PC-3 (cell line): ENCODE measurements around the gene LYRM4. TPM values are rescaled to one million over a fixed set of nuclear protein-coding genes. Genes with fewer than 3 reads are reported as not detected.

Experiments
- ATAC-seq: fragments of 200-7000 bp; cut with Tn5 transposase; 2 replicates; pipeline ENCODE4 v1.9.1; 2020; ENCODE audit warnings: mild to moderate bottlenecking, moderate library complexity
- BruUV-seq: library from RNA; stranded (reverse); fragments of 400-500 nt; replicated peaks from 2 replicates; lab custom pipeline; 2021; lab: Mats Ljungman, UMichigan
- CTCF ChIA-PET: fragments of 300-600 bp; sonication (Branson Sonifier 250); formaldehyde crosslinking; loops from one replicate; lab custom pipeline; 2022; ENCODE audit warnings: antibody characterized with exemption; lab: Charles Lee
- POLR2A ChIA-PET: fragments of 300-600 bp; sonication (Branson Sonifier 250); formaldehyde crosslinking; loops from one replicate; lab custom pipeline; 2022; ENCODE audit warnings: antibody characterized with exemption; ENCODE audit not compliant: unreplicated experiment; lab: Charles Lee
- DNase-seq: peaks from one replicate; pipeline ENCODE4 v3.0.0-alpha.2; 2015
- H2AFZ ChIP-seq: fragments of 300-600 bp; sonication (generic); 2 replicates; pipeline ENCODE4 v1.6.0; 2016; ENCODE audit warnings: antibody characterized with exemption, low read length
- H3F3A ChIP-seq: fragments of 300-600 bp; sonication (generic); one replicate; pipeline ENCODE4 v1.6.0; 2017; ENCODE audit warnings: antibody characterized with exemption, low read length, control low read depth, mild to moderate bottlenecking; ENCODE audit not compliant: unreplicated experiment
- H3K27ac ChIP-seq: fragments of 300-600 bp; sonication (generic); 2 replicates; pipeline ENCODE4 v1.5.1; 2016; ENCODE audit warnings: mild to moderate bottlenecking, low read length
- H3K27me3 ChIP-seq: fragments of 300-600 bp; sonication (generic); 2 replicates; pipeline ENCODE4 v1.6.1; 2016; ENCODE audit warnings: low read length, mixed read lengths
- H3K36me3 ChIP-seq: fragments of 300-600 bp; sonication (generic); 2 replicates; pipeline ENCODE4 v1.6.1; 2016; ENCODE audit warnings: low read depth, mixed run types, low read length, mixed read lengths
- H3K4me1 ChIP-seq: fragments of 300-600 bp; sonication (generic); 2 replicates; pipeline ENCODE4 v1.5.1; 2016; ENCODE audit warnings: low read length; ENCODE audit not compliant: insufficient read depth
- H3K4me2 ChIP-seq: fragments of 300-600 bp; sonication (generic); 2 replicates; pipeline ENCODE4 v1.6.0; 2016; ENCODE audit warnings: low read length
- H3K4me3 ChIP-seq: fragments of 300-600 bp; sonication (generic); 2 replicates; pipeline ENCODE4 v1.5.1; 2016; ENCODE audit warnings: mild to moderate bottlenecking, low read length, mixed read lengths
- H3K79me2 ChIP-seq: fragments of 300-600 bp; sonication (generic); 2 replicates; pipeline ENCODE4 v1.6.1; 2017; ENCODE audit warnings: low read length, mixed read lengths
- H3K9ac ChIP-seq: fragments of 300-600 bp; sonication (generic); 2 replicates; pipeline ENCODE4 v1.6.0; 2016; ENCODE audit warnings: mild to moderate bottlenecking, low read length
- H3K9me2 ChIP-seq: fragments of 300-600 bp; sonication (generic); replicated peaks from 2 replicates; pipeline ENCODE4 v1.6.1; 2016; ENCODE audit warnings: mixed run types, low read length, mixed read lengths
- H3K9me3 ChIP-seq: fragments of 300-600 bp; sonication (generic); 2 replicates; pipeline ENCODE4 v1.6.1; 2016; ENCODE audit warnings: low read length, mixed read lengths
- H4K20me1 ChIP-seq: fragments of 300-600 bp; sonication (generic); 2 replicates; pipeline ENCODE4 v1.6.1; 2016; ENCODE audit warnings: low read length, mixed read lengths
- CTCF ChIP-seq: fragments of 300-600 bp; sonication (generic); conservative IDR thresholded peaks from 2 replicates; pipeline ENCODE4 v1.5.1; 2017; ENCODE audit warnings: antibody characterized with exemption, low read depth, mild to moderate bottlenecking, low read length
- EZH2phosphoT487 ChIP-seq: fragments of 300-600 bp; sonication (generic); IDR thresholded peaks from 2 replicates; pipeline ENCODE4 v1.6.1; 2018; ENCODE audit warnings: mild to moderate bottlenecking, antibody characterized with exemption, low read length, borderline replicate concordance
- intact Hi-C: fragments of 100-400 bp; cut with micrococcal nuclease; formaldehyde crosslinking; loops from 2 replicates; pipeline ENCODE4 v1.9.0; 2023
- total RNA-seq: library from RNA; depleted of rRNA; stranded (reverse); fragments of >200 nt; gene quantifications from 2 replicates; pipeline ENCODE4 v1.2.3, GENCODE V29; 2014

Gene LYRM4
- total RNA-seq, 1 experiment from 2014 or later, result 27.7 TPM

- peak overlapping the region; percentile 16 for H3K27ac ChIP-seq
- H3F3A ChIP-seq, result no peaks in the 10 kb centered on the region
- BruUV-seq, result no TSS peak
- H3K9me3 ChIP-seq, result no peaks in the 10 kb centered on the region
- no peak overlapping the region for H2AFZ ChIP-seq
- H3K9me2 ChIP-seq, result no peaks in the 10 kb centered on the region
- DNase-seq, result peak; percentile 56
- H3K4me1 ChIP-seq, result peaks cover 17% of the 10 kb centered on the region
- H3K4me2 ChIP-seq, result peak overlapping the region; percentile 3; the same call in 1 of the 2 replicates
- ChIA-PET POLR2A (no interaction called here), CTCF (no interaction called here)
- no peaks in the 10 kb centered on the region for H4K20me1 ChIP-seq
- H3K36me3 ChIP-seq, result peaks cover 6% of the 10 kb centered on the region; the same call in 1 of the 2 replicates
- TF ChIP-seq CTCF, result no peak
- no peak overlapping the region for H3K4me3 ChIP-seq
- H3K9ac ChIP-seq, result no peak overlapping the region
- peak; percentile 88 for ATAC-seq
- intact Hi-C loops, result loop anchor here (1.0 to 2.0 kb wide), 3 partner anchors 46 to 188 kb away; partner anchors contain the start of gene FARS2
- H3K27me3 ChIP-seq, result no peaks in the 10 kb centered on the region
- no peaks in the 10 kb centered on the region for H3K79me2 ChIP-seq
Observed at GRCh38 chr6:5215159-5215558, 45.6 kb downstream of the LYRM4 start.

GRCh38 chr6:5214570-5215052, 46.1 kb downstream of the LYRM4 start:
- TF ChIP-seq EZH2phosphoT487 (no peak), CTCF (peak; percentile 87)
- BruUV-seq, result no TSS peak
- ChIA-PET POLR2A (no interaction called here), CTCF (interaction anchor here (0.6 to 1.4 kb wide), 3 partner anchors 71 to 470 kb away, joined by 4 to 9 read pairs (median 6); no protein-coding TSS in a partner anchor)
- H3K4me2 ChIP-seq, result no peak overlapping the region; the same call in 1 of the 2 replicates
- peaks cover 6% of the 10 kb centered on the region; the same call in 1 of the 2 replicates for H3K36me3 ChIP-seq
- no peak overlapping the region for H3K4me3 ChIP-seq
- no peak overlapping the region for H3K9ac ChIP-seq
- DNase-seq, result peak; percentile 58
- H4K20me1 ChIP-seq, result no peaks in the 10 kb centered on the region
- no peaks in the 10 kb centered on the region for H3K79me2 ChIP-seq
- peak overlapping the region; percentile 16 for H3K27ac ChIP-seq
- H3K4me1 ChIP-seq, result peaks cover 17% of the 10 kb centered on the region
- no peaks in the 10 kb centered on the region for H3F3A ChIP-seq
- H3K9me3 ChIP-seq, result no peaks in the 10 kb centered on the region
- intact Hi-C loops, result loop anchor here (1.0 to 2.0 kb wide), 3 partner anchors 47 to 188 kb away; partner anchors contain the start of gene FARS2
- no peaks in the 10 kb centered on the region for H3K9me2 ChIP-seq
- H2AFZ ChIP-seq, result no peak overlapping the region
- ATAC-seq, result peak; percentile 69
- no peaks in the 10 kb centered on the region for H3K27me3 ChIP-seq

DNA sequence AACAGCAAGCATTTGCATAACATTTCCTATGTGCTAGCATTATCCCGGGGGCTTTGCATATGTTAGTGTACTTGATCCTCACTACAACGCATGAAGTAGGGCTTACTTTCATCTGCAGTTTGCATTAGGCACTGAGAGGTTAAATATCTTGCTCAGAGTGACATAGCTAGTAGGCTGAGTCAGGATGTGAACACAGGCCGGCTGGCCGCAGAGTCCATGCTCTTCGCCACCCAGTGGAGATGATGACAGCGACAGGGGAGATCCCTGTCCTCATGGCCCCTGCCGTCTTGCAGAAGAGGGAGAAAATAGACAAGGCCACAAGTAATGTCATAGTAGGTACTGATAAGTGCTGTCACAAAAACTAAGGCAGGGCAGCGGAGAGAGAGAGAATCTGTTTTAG, 46.9 kb downstream of the LYRM4 start:
- Histone ChIP-seq H3K9ac (no peak overlapping the region), H3K4me1 (peaks cover 17% of the 10 kb centered on the region), H3K36me3 (peaks cover 6% of the 10 kb centered on the region; the same call in 1 of the 2 replicates), H3K79me2 (no peaks in the 10 kb centered on the region), H3K9me3 (no peaks in the 10 kb centered on the region), H3K27ac (no peak overlapping the region), H3K4me3 (no peak overlapping the region), H3K4me2 (no peak overlapping the region), H3F3A (no peaks in the 10 kb centered on the region), H3K9me2 (no peaks in the 10 kb centered on the region), H3K27me3 (no peaks in the 10 kb centered on the region), H2AFZ (no peak overlapping the region), H4K20me1 (no peaks in the 10 kb centered on the region)
- no TSS peak for BruUV-seq
- DNase-seq (peak; percentile 39), ATAC-seq (peak; percentile 74)
- intact Hi-C loops, result loop anchor here (2.0 kb wide), 2 partner anchors 71 to 189 kb away; no protein-coding TSS in a partner anchor
- CTCF ChIA-PET, result interaction anchor here (1.0 to 1.4 kb wide), 2 partner anchors 70 to 189 kb away, joined by 6 to 9 read pairs; no protein-coding TSS in a partner anchor
- POLR2A ChIA-PET, result no interaction called here
- peak; percentile 35; the same call in 1 of the 2 replicates for TF ChIP-seq CTCF
- no peak for TF ChIP-seq EZH2phosphoT487
